Ureter (tissue), 1 donor: Measurements from ENCODE around the gene TOB1. TPM values are rescaled to one million over a fixed set of nuclear protein-coding genes. Genes with fewer than 3 reads are reported as not detected.
A peak's percentile ranks its signal among the peaks of the same experiment; 100 is the strongest.

Experiments used
- DNase-seq: peaks from one replicate; pipeline ENCODE4 v3.0.0-alpha.2; 2020; ENCODE audit warnings: low spot score
- total RNA-seq: library from RNA; stranded (reverse); gene quantifications from one replicate; pipeline ENCODE4 v1.2.4, GENCODE V29; 2023
- donor health status: DM: yes; HTN: yes; CAD: no.

TOB1 gene
- total RNA-seq, 1 donor from 2014 or later = 195 TPM

DNA sequence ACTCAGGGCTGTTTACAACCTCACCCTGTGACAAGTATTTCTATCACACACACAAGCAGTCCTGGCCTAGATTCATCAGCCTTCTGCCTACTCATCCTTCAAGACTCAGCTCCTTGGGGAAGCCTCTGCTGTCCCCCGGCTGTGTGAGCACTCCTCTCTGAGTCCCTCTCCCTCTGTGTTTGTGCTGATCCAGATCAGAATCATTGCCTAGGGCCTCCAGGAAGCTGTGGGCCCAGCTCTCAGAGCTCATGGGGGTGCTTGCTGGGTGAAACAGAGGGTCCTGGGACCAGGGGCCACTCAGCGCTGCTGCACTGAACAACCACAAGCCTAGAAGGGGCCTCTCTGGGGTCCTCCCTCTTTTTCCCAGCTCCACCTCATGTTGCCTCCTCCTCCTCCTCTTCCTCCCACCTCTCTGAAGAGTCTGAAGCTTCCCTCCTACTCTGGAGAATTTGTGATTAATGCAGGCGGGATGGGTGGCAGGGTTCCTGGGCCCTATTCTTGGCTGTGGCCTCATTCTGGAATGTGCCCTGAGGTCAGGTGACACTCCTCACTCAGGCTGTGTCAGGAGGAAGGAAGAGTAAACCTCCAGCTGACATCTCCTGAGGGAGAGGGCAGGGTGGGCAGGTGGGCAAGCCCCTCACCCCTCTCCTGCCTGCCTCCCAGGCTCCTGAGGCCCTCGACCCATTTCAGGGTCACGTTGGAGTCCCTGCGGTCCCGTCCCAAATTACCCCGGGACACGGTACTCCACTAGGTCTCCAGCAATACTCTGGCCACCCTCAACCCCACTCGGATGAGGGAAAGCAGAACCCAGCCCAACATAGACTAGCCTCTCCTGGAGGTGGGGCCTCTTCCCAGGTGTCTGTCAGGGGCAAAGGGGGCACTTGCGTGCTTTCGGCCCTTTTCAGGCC is 20.7 kb downstream of the TOB1 start:
- no peak for DNase-seq

- no peak for DNase-seq
Observed at GRCh38 chr17:50844117-50844700, 21.9 kb downstream of the TOB1 start.

DNA sequence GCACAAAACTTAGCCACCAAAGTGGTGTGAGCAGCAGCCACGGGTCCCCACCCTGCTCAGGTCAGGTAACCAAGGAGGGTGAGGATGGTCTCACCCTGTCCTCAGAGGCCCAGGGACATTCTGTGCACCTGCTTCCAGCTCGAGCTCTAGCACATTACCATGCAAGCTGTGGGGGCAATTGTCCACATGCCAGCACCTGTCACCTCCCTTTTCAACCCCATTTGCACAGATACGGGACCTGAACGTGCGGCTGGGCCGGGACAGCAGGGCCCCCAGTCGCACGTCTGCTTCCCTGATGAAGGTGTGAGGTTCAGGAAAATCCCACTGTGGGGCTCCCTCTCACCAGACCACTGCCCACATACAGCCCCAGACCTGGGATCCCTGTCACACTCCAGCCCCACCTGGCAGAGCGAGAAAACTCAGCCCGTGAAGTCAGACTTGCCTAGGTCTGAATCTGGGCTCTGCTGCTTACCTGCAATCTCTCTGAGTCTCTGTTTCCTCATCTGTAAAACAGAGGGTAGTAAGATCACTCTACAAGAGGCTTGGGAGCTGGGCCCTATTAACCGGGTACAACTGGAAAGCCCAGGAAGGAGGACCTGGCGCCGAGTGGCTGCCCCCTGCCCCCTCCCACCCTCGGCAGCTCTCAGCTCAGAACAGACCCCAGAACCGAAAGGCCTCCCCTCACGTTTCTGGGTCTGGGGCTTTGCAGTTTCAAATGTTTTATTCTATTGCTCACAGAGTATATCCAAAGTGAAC is 22.8 kb downstream of the TOB1 start:
- DNase-seq = no peak

GRCh38 chr17:50842506-50843149 is 23.5 kb downstream of the TOB1 start:
- no peak for DNase-seq

DNA sequence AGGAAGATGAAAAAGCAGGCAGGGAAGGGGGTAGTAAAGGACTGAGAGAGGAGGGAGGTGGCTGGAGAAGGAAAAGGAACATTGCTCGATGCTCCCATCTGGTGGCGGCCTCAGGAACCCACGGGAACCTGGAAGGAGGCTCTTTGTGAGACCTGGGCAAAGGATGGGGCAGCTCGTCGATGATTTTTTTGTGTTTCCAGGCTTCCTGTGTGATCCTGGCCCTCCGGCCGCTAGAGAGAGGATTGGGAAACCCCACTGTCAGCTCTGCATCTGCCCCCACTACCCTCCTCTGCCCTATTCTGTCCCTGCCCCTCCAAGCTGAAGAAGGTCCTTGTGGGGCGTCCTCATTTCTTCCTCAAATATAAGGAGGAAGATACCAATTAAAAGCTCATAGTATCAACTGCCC is 24.2 kb downstream of the TOB1 start:
- DNase-seq = peak; percentile 80

DNA sequence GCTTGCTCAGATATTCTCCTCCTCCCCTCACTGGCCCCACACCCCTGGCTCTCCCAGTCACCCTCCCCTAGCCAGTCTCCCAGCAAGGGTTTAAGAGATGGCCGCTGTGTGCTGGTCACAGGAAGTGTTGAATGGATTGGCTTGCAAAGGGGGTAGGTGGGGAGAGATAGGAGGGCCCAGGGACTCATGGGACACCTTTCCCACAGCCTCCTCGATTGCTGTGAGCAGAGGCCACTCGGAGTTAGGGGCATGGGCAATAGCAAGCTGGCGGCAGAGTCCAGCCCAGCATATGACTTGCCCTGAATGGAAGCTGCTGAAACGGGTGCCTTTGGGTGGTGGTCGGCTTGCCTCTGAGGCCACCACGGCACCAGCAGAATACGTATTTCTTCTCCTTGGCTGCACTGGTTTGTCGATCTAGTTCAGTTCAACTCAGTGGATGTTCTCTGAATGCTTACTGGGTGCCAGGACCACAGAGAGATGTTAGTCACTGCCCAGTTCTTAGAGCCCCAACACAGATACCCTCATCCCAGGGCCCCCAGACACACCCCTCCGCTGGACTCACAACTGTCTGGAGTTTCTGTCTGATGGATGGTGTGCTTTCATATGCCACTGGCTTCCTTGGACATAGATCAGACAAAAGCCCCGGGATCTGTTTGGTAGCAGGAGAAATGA is 24.7 kb downstream of the TOB1 start:
- DNase-seq = no peak

DNA sequence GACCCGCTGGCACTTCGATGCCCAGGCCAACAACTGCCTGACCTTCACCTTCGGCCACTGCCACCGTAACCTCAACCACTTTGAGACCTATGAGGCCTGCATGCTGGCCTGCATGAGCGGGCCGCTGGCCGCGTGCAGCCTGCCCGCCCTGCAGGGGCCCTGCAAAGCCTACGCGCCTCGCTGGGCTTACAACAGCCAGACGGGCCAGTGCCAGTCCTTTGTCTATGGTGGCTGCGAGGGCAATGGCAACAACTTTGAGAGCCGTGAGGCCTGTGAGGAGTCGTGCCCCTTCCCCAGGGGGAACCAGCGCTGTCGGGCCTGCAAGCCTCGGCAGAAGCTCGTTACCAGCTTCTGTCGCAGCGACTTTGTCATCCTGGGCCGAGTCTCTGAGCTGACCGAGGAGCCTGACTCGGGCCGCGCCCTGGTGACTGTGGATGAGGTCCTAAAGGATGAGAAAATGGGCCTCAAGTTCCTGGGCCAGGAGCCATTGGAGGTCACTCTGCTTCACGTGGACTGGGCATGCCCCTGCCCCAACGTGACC is 25.8 kb downstream of the TOB1 start:
- DNase-seq = no peak

DNA sequence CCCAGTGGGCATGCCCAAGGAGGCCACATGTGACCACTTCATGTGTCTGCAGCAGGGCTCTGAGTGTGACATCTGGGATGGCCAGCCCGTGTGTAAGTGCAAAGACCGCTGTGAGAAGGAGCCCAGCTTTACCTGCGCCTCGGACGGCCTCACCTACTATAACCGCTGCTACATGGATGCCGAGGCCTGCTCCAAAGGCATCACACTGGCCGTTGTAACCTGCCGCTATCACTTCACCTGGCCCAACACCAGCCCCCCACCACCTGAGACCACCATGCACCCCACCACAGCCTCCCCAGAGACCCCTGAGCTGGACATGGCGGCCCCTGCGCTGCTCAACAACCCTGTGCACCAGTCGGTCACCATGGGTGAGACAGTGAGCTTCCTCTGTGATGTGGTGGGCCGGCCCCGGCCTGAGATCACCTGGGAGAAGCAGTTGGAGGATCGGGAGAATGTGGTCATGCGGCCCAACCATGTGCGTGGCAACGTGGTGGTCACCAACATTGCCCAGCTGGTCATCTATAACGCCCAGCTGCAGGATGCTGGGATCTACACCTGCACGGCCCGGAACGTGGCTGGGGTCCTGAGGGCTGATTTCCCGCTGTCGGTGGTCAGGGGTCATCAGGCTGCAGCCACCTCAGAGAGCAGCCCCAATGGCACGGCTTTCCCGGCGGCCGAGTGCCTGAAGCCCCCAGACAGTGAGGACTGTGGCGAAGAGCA is 26.4 kb downstream of the TOB1 start:
- no peak for DNase-seq

DNA sequence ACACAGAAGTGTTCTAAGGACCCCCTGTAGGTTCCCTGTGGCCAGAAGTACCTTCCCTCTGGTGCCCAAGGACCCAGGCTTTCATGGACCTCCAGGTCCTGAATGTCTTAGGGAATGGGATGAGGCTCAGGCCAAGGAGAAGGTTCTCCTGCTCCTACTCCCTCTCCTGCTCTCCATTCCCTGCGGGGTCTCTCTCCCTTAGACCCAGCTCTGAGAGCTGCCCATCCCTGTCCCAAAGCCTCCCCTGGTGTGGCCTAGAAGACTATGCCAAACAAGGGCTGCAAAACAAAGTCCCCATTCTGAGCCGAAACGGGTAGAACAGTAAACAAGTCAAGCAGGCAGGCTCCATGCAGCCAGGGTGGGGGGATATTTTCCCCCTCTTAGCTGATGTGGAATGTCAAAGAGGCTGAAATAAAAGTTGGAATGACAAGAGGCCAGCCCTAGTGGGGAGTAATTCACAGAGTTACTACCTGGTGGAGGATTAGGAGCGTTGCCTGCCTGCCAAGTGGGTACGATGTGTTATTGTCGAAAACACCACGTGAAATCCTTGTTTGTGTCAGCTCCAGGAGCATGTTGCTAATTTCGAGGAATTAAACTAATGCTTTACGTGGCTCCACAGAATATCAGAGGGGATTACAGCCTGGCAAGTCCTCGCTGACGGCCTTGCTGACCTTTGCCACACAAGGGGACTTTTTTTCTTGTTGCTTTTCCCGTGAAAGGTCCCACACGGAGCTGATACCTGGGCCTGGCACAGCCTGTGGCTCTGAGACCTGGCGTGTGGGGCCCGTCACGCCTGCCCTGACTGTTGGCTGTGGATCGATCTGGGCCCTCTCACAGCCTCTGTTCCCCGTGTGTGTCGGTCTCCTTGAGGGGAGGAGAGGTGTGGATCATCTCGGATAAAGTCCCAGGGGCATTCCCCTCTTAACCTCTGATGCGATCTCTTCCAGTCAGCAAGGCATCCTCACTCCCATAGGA is 27.9 kb downstream of the TOB1 start:
- DNase-seq = no peak

DNA sequence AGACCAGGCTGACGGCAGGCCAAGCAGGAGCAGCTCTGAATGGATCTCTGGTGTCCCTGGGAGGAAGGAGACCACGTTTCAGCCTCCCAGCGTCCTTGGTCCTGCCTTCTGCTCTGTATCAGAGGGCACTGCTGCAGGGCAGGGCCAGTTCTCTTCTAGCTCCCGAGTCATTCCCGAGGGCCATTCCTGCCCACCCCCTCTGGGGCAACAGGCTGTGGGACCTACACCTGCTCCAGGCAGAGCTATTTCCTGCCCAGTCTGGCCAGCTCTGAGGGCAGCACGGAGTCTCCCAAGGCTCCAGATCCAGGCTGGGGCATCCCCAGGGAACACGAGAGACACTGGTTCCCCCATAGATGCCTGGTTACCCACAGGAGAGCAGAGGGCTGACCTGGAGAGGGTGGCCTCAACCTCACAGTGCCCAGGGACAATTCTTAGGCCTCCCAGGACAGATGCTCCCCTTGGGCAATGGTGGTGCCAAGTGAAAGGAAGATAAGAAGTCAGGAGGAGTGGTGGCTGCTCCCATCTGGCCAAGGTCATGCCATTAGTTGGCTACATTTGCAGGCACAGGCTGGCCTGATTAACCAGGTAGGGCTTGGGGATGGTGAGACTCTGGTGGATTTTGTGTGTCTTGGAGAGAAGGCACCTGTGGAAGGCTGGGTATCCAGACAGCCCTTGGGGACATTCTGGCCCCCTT is 28.7 kb downstream of the TOB1 start:
- DNase-seq = no peak

- DNase-seq = no peak
Observed at GRCh38 chr17:50836826-50837225, 29.3 kb downstream of the TOB1 start.

GRCh38 chr17:50835301-50836234 is 30.6 kb downstream of the TOB1 start, which contains the start of gene WFIKKN2:
WFIKKN2 (plus strand) TSS chr17:50835586; CDS start chr17:50835938, 352 bp downstream.
- DNase-seq = no peak

GRCh38 chr17:50834429-50835300 is 31.5 kb downstream of the TOB1 start:
- no peak for DNase-seq

DNA sequence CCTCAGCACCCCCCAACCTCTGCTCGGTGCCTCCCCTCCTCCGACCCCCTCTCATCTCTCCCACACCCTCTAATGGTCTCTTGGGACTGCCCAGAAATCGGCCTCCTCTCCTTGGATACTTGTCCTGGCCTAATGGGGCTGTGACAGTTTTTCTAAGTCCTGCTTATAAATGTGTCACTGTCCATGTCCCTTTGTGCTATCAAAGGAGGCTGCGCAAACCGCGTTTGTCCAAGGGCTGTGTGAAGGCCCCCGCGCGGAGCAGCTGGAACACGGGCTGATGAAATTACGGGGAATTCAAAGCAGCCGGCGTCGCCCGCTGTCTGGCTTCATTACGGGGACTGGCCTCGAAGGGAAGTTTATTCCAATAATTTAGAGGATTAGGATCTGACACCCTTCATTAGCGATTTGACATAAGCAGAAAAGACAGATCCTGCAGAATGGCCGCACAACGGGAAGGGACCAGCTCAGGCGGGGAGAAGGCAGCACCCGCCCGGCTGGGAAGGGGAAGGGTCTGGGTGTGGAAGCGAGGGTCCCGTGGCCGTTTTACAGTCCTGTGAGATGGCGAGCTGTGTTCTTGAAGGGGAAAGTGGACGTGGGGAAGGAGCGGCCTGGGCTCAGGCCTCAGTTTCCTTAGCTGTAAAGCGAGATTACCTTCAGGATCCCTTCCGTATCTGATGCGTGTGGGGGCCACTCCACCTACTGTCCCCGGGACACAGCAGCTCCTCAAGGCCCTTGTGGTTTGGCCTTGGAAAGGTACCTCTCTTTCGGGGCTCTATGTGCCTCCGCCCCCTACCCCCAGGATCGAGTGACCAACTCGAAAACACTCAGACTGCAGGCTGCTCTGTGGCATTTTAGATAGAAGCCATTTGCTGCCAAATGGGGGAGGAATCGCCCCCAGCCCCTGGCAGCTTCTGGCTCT is 32.4 kb downstream of the TOB1 start:
- no peak for DNase-seq

DNA sequence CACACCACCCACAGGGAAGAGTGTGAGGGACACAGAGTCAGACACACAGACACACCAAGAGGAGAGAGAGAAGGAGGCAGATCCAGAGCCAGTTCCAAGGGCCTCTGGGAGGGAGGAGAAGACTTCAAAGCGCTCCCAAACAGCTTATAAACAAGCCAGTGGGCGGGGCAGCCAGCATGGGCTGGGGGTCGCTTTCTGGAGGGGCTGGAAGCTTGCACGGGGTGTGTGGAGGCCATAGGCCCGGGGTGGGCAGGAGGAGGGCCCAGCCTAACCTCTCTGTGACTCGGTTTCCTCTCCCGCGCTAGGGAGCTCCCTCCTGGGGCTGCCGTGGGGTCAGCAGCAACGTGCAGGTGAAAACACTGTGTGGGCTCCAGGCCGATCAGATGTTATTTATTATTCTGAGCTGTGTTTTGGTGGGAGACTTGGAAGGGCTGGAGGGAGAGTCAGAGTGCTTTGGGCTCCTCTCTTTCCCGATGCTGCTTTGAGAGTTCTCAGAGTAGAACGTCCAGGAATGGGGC is 33.2 kb downstream of the TOB1 start:
- DNase-seq = no peak
